Neural progenitor cell (in vitro differentiated cells): ENCODE measurements around the gene CCDC85C.

Experiments
- EZH2 ChIP-seq: fragments of 200-600 bp; sonication (generic); IDR thresholded peaks from 2 replicates; pipeline ENCODE4 v1.6.1; 2017; ENCODE audit warnings: antibody characterized with exemption, mild to moderate bottlenecking, moderate library complexity
- EZH2phosphoT487 ChIP-seq: fragments of 200-600 bp; sonication (generic); IDR thresholded peaks from 2 replicates; pipeline ENCODE4 v1.6.1; 2017; ENCODE audit warnings: antibody characterized with exemption
- TF ChIP-seq, protein P1 (sequence below): fragments of 200-600 bp; sonication (generic); IDR thresholded peaks from 2 replicates; pipeline ENCODE4 v1.5.1; 2017; ENCODE audit warnings: antibody characterized with exemption, mild to moderate bottlenecking

DNA sequence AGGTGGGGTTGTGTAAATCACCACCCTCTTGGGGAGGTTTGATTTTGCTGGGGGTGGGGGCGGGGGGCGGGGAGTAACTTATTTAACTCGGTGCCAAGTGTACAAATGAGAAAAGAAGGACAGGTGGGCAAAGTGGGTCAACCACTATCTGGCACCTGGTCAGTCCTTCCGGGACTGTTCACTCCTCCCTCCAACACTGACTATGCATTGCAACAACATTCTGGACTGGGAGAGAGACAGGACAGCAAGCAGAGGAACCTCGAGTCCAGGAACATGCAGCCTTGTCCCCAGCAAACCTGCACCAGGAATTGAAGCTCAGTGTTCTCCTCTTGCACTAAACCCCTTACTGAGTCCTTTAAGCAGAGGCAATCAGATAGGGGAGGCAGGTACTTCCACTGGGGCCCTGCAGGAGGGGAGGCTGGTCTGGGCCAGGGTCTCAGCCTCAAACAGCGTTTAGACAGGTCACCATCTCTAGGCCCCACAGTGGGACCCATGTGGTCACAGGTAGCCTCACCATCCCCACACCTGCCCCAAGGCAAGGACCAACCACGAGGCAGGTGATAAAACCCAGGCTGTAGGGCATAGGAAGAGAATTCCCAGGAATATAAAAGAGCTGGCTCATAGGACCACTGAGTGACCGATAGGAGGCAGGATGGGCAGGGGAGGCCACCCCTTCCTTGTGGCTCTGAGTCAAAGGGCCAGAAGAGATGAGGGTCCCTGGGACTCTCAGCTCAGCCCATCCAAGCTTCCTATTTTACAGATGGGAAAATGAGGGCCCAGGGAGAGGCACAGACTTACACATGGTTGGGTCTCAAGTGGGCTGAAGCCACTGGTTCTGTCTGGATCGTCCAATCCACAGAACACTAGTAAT is 9.8 kb downstream of the CCDC85C start:
- TF ChIP-seq, protein P1, sequence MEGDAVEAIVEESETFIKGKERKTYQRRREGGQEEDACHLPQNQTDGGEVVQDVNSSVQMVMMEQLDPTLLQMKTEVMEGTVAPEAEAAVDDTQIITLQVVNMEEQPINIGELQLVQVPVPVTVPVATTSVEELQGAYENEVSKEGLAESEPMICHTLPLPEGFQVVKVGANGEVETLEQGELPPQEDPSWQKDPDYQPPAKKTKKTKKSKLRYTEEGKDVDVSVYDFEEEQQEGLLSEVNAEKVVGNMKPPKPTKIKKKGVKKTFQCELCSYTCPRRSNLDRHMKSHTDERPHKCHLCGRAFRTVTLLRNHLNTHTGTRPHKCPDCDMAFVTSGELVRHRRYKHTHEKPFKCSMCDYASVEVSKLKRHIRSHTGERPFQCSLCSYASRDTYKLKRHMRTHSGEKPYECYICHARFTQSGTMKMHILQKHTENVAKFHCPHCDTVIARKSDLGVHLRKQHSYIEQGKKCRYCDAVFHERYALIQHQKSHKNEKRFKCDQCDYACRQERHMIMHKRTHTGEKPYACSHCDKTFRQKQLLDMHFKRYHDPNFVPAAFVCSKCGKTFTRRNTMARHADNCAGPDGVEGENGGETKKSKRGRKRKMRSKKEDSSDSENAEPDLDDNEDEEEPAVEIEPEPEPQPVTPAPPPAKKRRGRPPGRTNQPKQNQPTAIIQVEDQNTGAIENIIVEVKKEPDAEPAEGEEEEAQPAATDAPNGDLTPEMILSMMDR, result no peak
- TF ChIP-seq EZH2, result no peak
- no peak for TF ChIP-seq EZH2phosphoT487
